ENCODE results near the gene MIEF2. TPM values are rescaled to one million over a fixed set of nuclear protein-coding genes. Genes with fewer than 3 reads are reported as not detected.

Gene MIEF2
- total RNA-seq, 4 donors from 2014 or later, result 7.4 to 48.0 (median 21.0) TPM

DNA sequence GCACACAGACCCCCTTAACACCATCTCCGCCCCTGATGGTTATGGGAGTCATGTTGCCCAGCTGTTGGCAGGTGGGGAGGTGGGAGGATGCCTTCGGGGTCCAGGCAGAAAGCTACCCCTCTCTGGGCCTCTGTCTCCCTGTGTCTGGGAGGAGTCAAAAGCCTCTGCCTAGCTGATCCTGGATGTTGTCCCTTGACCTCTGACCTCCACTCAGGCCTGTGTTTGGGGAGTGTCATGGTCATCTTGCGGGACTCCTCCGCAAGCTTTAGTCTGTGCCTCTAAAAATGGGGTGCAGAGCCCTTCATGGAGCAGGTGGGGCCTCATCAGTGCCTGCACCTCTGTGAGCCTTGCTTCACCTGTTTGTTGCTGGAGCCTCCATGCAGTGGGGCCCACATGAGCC lies 31.2 kb upstream of the MIEF2 start:
- Histone ChIP-seq H3K9me3 (no peaks in the 10 kb centered on the region), H3K4me3 (no peak overlapping the region), H3K27me3 (no peaks in the 10 kb centered on the region), H3K4me1 (peaks cover 5 to 15% (median 14%) of the 10 kb centered on the region in 4 donors), H3K27ac (no peak overlapping the region), H3K36me3 (no peaks in the 10 kb centered on the region)
- in situ Hi-C loops (cut with MboI; ENCODE audit: low pct_ligation_motif_present in 1 of 4, low pct_unique_long_range_greater_than_20kb in 1 of 4, low sequenced_read_pairs in 3 of 4), result no loop called here
- WGBS, 2 donors (ENCODE audit: low coverage in 1 of 2), result 76% methylated on average over 4 of the region's 4 CpGs; no CpG with 5 or more reads in 1 of the 2 donors
- intact Hi-C loops (cut with DNase I; ENCODE audit: low total_unique reads), result no loop called here
- no peak for TF ChIP-seq EP300 (IDR thresholded peaks at IDR 0.05; ENCODE audit: low read depth)
- TF ChIP-seq, protein P1, sequence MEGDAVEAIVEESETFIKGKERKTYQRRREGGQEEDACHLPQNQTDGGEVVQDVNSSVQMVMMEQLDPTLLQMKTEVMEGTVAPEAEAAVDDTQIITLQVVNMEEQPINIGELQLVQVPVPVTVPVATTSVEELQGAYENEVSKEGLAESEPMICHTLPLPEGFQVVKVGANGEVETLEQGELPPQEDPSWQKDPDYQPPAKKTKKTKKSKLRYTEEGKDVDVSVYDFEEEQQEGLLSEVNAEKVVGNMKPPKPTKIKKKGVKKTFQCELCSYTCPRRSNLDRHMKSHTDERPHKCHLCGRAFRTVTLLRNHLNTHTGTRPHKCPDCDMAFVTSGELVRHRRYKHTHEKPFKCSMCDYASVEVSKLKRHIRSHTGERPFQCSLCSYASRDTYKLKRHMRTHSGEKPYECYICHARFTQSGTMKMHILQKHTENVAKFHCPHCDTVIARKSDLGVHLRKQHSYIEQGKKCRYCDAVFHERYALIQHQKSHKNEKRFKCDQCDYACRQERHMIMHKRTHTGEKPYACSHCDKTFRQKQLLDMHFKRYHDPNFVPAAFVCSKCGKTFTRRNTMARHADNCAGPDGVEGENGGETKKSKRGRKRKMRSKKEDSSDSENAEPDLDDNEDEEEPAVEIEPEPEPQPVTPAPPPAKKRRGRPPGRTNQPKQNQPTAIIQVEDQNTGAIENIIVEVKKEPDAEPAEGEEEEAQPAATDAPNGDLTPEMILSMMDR (IDR thresholded peaks at IDR 0.05), result no peak
- no peak for DNase-seq

DNA sequence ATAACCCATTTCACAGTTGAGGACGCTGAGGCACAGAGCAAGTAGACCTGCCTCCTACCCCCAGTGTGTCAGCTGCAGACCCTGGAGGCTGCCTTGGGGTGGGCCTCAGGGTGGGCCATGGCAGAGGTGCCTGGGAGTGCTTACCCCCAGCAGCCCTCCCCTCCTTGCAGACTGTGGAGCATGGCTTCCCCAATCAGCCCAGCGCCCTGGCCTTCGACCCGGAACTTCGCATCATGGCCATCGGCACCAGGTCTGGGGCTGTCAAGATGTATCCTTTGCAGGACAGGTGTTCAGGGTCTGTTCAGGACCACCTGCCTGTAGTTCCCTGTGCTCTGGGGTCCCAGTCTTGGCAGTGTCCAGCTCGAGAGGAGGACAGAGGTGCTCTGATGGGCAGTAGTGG lies 30.7 kb upstream of the MIEF2 start:
- no peaks in the 10 kb centered on the region for H3K9me3 ChIP-seq
- peaks cover 5 to 13% (median 12%) of the 10 kb centered on the region in 4 donors for H3K4me1 ChIP-seq
- 91% methylated on average over 7 of the region's 7 CpGs; no CpG with 5 or more reads in 1 of the 2 donors for WGBS, 2 donors (ENCODE audit: low coverage in 1 of 2)
- DNase-seq, result no peak
- TF ChIP-seq POLR2A (IDR thresholded peaks at IDR 0.05) (no peak), POLR2AphosphoS5 (IDR thresholded peaks at IDR 0.05) (no peak), EP300 (IDR thresholded peaks at IDR 0.05; ENCODE audit: low read depth) (no peak)
- TF ChIP-seq, protein P1 (IDR thresholded peaks at IDR 0.05), result no peak
- no peaks in the 10 kb centered on the region for H3K36me3 ChIP-seq
- intact Hi-C loops (cut with DNase I; ENCODE audit: low total_unique reads), result no loop called here
- no peaks in the 10 kb centered on the region for H3K27me3 ChIP-seq
- no peak overlapping the region for H3K4me3 ChIP-seq
- in situ Hi-C loops (cut with MboI; ENCODE audit: low pct_ligation_motif_present in 1 of 4, low pct_unique_long_range_greater_than_20kb in 1 of 4, low sequenced_read_pairs in 3 of 4), result no loop called here
- no peak overlapping the region for H3K27ac ChIP-seq

DNA sequence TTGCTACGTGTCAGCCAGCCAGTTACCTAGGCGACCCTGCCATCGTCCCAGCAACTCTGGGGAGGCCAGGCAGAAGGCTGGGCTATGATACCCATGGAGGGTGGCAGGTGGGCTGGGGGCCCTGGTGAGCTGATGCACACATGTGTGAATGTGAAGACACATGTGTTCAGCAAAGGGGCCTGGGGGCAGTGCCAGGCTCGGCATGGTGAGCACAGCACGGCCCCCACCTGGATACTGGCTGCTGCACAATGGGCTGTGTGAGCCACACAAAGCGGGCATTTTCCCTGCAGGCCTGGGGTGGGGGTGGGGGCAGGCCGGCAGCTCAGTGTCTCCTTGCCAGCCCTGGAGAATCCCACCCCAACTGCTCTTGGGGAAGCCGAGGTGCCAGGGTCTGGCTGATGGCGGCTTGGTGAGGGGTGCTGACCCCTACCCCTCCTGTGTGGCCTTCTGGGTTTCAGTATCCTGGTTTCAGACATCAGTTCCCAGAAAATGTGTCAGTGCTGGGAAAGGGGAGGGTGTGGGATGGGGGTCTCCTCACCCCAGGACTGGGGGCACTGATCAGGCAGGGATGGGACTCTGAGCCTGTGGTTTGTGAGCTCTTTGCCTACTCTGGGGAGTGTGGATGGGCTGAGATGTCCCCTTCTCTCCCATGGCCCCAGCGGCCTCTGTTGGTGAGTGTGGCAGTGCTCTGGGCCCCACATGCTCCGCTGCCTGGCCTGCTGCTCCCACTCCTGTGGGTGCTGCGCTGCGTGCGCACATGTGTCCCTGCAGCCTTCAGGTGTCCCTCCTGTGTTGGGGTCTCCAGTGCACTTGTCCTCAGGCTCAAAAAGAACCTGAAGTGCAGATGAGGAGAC lies 29.9 kb upstream of the MIEF2 start:
- Histone ChIP-seq H3K4me1 (peaks cover 5 to 9% (median 8%) of the 10 kb centered on the region in 4 donors), H3K27me3 (no peaks in the 10 kb centered on the region), H3K9me3 (no peaks in the 10 kb centered on the region), H3K4me3 (no peak overlapping the region), H3K36me3 (no peaks in the 10 kb centered on the region), H3K27ac (no peak overlapping the region)
- intact Hi-C loops (cut with DNase I; ENCODE audit: low total_unique reads) (no loop called here), in situ Hi-C loops (cut with MboI; ENCODE audit: low pct_ligation_motif_present in 1 of 4, low pct_unique_long_range_greater_than_20kb in 1 of 4, low sequenced_read_pairs in 3 of 4) (no loop called here)
- WGBS, 2 donors (ENCODE audit: low coverage in 1 of 2), result 66% methylated on average over 10 of the region's 14 CpGs; no CpG with 5 or more reads in 1 of the 2 donors
- TF ChIP-seq POLR2A (IDR thresholded peaks at IDR 0.05), result no peak
- TF ChIP-seq, protein P1 (IDR thresholded peaks at IDR 0.05), result no peak
- no peak for TF ChIP-seq EP300 (IDR thresholded peaks at IDR 0.05; ENCODE audit: low read depth)
- TF ChIP-seq POLR2AphosphoS5 (IDR thresholded peaks at IDR 0.05), result no peak
- no peak for DNase-seq

DNA sequence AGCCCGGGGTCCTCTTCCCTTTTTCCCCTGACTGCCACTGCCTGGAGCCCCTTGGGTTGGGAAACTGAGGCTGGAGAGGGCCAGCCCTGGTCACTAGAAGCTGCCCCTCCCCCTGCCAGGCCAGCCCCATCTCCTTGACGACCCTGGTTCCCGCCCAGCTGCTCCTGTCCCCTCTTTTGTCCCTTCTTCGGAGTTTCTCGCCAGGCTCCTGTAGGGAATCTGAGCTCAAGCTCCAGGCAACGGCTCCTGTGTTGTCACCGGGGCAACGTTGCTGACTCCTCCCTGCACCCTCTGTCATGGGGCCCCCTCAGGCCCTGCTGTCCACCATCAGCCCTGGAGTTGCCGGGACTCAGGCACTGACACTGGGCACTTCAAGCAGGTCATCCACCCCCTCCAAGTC lies 29.3 kb upstream of the MIEF2 start:
- WGBS, 2 donors (ENCODE audit: low coverage in 1 of 2), result 59 to 76% methylated on average over 3 to 9 of the region's 9 CpGs
- peaks cover 4 to 6% (median 5%) of the 10 kb centered on the region in 4 donors for H3K4me1 ChIP-seq
- H3K4me3 ChIP-seq, result no peak overlapping the region
- no peak overlapping the region for H3K27ac ChIP-seq
- H3K36me3 ChIP-seq, result no peaks in the 10 kb centered on the region
- no peaks in the 10 kb centered on the region for H3K9me3 ChIP-seq
- no peaks in the 10 kb centered on the region for H3K27me3 ChIP-seq
- TF ChIP-seq EP300 (IDR thresholded peaks at IDR 0.05; ENCODE audit: low read depth), result no peak
- no peak for TF ChIP-seq POLR2A (IDR thresholded peaks at IDR 0.05)
- TF ChIP-seq, protein P1 (IDR thresholded peaks at IDR 0.05), result no peak
- TF ChIP-seq POLR2AphosphoS5 (IDR thresholded peaks at IDR 0.05), result no peak
- intact Hi-C loops (cut with DNase I; ENCODE audit: low total_unique reads) (no loop called here), in situ Hi-C loops (cut with MboI; ENCODE audit: low pct_ligation_motif_present in 1 of 4, low pct_unique_long_range_greater_than_20kb in 1 of 4, low sequenced_read_pairs in 3 of 4) (no loop called here)
- DNase-seq, result no peak

All from transverse colon (tissue), 4 donors.